Brain microvascular endothelial cell (primary cell): Measurements from ENCODE around the gene BARHL1.

Source experiments
- DNase-seq: peaks from one replicate; pipeline ENCODE4 v3.0.0-alpha.2; 2020
- H3K27ac ChIP-seq: fragments of 250-450 bp; sonication (Bioruptor Pico); 2 replicates; pipeline ENCODE4 v1.5.1; 2020; ENCODE audit warnings: mild to moderate bottlenecking, moderate library complexity
- H3K27me3 ChIP-seq: fragments of 250-450 bp; sonication (Bioruptor Pico); replicated peaks from 2 replicates; pipeline ENCODE4 v1.5.1; 2020; ENCODE audit warnings: mild to moderate bottlenecking
- H3K36me3 ChIP-seq: fragments of 250-450 bp; sonication (Bioruptor Pico); replicated peaks from 2 replicates; pipeline ENCODE4 v1.5.1; 2020; ENCODE audit warnings: mild to moderate bottlenecking
- H3K4me3 ChIP-seq: 2 replicates; pipeline ENCODE4 v1.5.1; 2011; ENCODE audit warnings: low read depth, mild to moderate bottlenecking, control low read depth, low read length, moderate library complexity
- CTCF ChIP-seq: IDR thresholded peaks from 2 replicates; pipeline ENCODE4 v1.5.1; 2011; ENCODE audit warnings: low read depth, mild to moderate bottlenecking, moderate library complexity, low read length, control low read depth, inconsistent platforms; ENCODE audit errors: missing control alignments
- in situ Hi-C: cut with HindIII; loops from 2 replicates; pipeline ENCODE4 v1.10.0; 2017; ENCODE audit warnings: low sequenced_read_pairs, low pct_ligation_motif_present

Gene BARHL1

DNA sequence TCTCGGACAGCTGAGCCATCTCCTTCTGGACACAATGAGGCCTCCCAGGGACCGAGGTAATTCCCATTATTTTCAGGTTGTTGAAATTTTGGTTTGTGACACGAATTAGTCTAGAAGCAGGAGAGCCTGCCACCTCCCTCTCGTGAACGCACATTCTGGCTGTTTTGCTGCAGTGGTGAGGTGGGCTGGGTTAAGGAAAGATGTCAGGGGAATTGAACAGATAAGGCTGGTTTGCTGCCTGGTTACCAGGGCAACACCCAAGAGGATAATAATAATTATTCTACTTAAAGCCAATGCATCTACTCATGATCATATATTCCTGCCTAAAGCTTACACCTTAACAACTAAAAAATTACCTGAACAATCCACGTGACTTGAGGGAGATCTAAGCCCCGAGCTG, 49.3 kb downstream of the BARHL1 start:
- H3K36me3 ChIP-seq: peaks cover 31% of the 10 kb centered on the region
- H3K27ac ChIP-seq: peak overlapping the region; percentile 71

DNA sequence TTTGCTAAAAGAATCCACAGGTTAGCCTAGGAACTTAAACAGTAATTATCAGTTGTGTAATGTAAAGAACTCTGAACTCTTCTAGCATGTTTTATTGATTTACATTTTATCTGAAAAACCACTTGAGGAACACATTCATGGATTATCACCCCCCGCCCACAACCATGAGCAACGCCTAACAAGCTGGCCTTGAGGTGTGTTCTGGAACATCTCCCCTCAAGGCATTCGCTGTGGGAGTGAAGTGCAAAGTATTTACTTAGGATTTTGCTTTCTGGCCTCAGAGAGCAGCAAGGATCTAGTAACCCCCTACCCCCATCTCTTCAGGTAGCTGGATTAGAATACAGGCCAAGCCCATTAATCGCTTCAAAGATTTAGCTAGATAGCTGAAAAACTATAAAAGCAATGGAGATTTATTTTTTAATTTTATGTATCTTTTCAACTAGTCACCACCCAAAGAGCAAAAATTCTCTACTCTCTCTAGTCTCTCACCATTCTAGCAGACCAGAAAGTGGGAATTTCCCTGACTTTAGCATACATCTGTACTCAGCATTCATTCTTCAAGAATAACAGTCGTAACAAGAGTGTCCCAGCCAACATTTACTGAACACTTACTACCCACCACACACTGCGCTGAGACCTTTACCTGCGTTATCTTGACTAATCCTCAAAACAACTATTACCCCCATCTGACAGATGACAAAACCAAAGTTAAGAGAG, 50.2 kb downstream of the BARHL1 start:
- Histone ChIP-seq H3K36me3 (peaks cover 33% of the 10 kb centered on the region), H3K4me3 (no peak overlapping the region), H3K27me3 (no peaks in the 10 kb centered on the region), H3K27ac (no peak overlapping the region)
- no peak for DNase-seq
- TF ChIP-seq CTCF: no peak
- in situ Hi-C loops: no loop called here

More for the DNA sequence above, 49.3 kb downstream of the BARHL1 start:
- Histone ChIP-seq H3K27me3 (no peaks in the 10 kb centered on the region), H3K4me3 (no peak overlapping the region)
- DNase-seq: peak; percentile 48
- TF ChIP-seq CTCF: no peak
- in situ Hi-C loops: no loop called here

DNA sequence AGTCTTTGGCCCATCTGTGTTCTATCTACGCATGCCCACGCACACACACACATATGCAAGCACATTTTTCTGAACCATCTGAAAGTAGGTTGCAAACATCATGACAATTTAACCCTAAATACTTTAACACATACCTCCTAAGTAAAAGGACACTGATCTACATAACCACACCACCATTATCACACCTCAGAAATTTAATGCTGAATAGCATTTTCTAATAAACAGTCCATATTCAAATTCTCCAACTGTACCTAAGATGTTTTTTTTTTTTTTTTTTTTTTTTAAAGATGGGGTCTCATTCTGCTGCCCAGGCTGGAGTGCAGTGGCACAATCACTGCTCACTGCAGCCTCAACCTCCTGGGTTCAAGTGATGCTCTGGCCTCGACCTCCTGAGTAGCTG, 51.9 kb downstream of the BARHL1 start:
- TF ChIP-seq CTCF: no peak
- H3K36me3 ChIP-seq: peaks cover 23% of the 10 kb centered on the region
- H3K27ac ChIP-seq: no peak overlapping the region
- in situ Hi-C loops: no loop called here
- no peak for DNase-seq
- no peaks in the 10 kb centered on the region for H3K27me3 ChIP-seq
- H3K4me3 ChIP-seq: no peak overlapping the region

DNA sequence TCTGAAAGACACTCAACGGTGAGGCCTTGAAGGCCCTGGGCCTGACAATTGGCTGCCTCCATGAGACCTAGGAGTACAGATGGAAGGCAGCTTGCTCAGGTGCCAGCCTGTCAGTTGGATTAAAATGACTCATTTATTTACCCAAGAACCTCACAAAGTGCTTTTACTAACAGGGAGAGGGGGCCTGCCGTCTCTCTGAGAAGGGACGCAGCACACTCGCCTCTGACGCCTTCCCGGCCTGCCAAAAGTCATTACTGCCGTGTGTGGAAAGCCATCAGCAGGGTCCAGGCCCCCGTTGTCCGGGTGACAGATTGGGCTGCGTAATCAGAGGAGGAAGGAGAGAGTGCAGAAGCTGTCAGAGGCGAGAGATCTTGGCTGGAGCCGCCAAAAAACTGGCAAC, 54.9 kb downstream of the BARHL1 start:
- no peaks in the 10 kb centered on the region for H3K27me3 ChIP-seq
- no peak overlapping the region for H3K4me3 ChIP-seq
- no peak overlapping the region for H3K27ac ChIP-seq
- TF ChIP-seq CTCF: no peak
- no peak for DNase-seq
- peaks cover 26% of the 10 kb centered on the region for H3K36me3 ChIP-seq
- in situ Hi-C loops: no loop called here

GRCh38 chr9:132637801-132638200, 55.4 kb downstream of the BARHL1 start:
- H3K27ac ChIP-seq: no peak overlapping the region
- in situ Hi-C loops: no loop called here
- peaks cover 26% of the 10 kb centered on the region for H3K36me3 ChIP-seq
- DNase-seq: no peak
- H3K27me3 ChIP-seq: no peaks in the 10 kb centered on the region
- no peak for TF ChIP-seq CTCF
- H3K4me3 ChIP-seq: no peak overlapping the region

DNA sequence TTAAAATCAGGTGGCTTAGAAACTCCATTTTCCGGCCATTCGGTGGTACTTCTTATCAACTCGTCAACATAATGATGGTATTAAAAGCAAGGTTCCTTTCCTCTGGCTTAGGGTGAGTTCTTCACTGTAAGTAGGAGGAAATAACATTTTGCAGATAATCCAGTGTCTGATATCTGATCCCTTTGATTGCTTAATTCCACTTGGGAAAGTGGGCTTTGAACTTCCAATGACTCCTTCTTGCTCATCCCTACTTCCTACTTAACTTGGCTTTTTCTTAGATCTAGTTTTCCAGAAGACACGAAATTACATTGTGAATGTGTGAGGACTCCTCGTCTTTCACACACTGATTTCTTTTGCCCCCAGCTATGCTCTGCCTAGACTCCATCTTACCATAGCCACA, 55.8 kb downstream of the BARHL1 start:
- DNase-seq: peak; percentile 2
- Histone ChIP-seq H3K4me3 (no peak overlapping the region), H3K27me3 (no peaks in the 10 kb centered on the region), H3K36me3 (peaks cover 28% of the 10 kb centered on the region), H3K27ac (no peak overlapping the region)
- in situ Hi-C loops: no loop called here
- no peak for TF ChIP-seq CTCF
